ENCODE results near the gene RIOK1.

GRCh38 chr6:7367408-7367807, 22.2 kb upstream of the RIOK1 start:
- no peak for TF ChIP-seq CTCF (IDR thresholded peaks at IDR 0.05; ENCODE audit: low read depth, low read length)
- TF ChIP-seq EZH2phosphoT487 (IDR thresholded peaks at IDR 0.05; ENCODE audit: low read depth), result no peak

Data from OCI-LY3 (cell line).